ENCODE results near the gene CATSPERB. TPM values are rescaled to one million over a fixed set of nuclear protein-coding genes. Genes with fewer than 3 reads are reported as not detected.
"Not testable (repeated sequence)": the region's sequence is repeated elsewhere in the genome, so short reads cannot be mapped to it uniquely, and the experiment has no call there.

Gene CATSPERB
- total RNA-seq, 1 experiment from 2014 or later, result 2.1 TPM

- no peaks in the 10 kb centered on the region for H3K4me1 ChIP-seq
- no peaks in the 10 kb centered on the region for H3K36me3 ChIP-seq (ENCODE audit: control insufficient read depth, insufficient read depth, low read length)
- peaks cover 6% of the 10 kb centered on the region; the same call in 1 of the 2 replicates for H3K9me3 ChIP-seq
- Mint-ChIP-seq H3K9me3 (ENCODE audit: unreplicated experiment) (no peaks in the 10 kb centered on the region), H3K4me3 (ENCODE audit: unreplicated experiment) (no peak overlapping the region), H3K27me3 (ENCODE audit: insufficient read depth, unreplicated experiment) (no peaks in the 10 kb centered on the region), H3K36me3 (ENCODE audit: insufficient read depth, unreplicated experiment) (no peaks in the 10 kb centered on the region), H3K4me1 (ENCODE audit: low read depth, unreplicated experiment) (no peaks in the 10 kb centered on the region), H3K27ac (ENCODE audit: unreplicated experiment) (no peak overlapping the region)
- intact Hi-C loops (cut with micrococcal nuclease; ENCODE audit: unreplicated experiment), result no loop called here
- ChIA-PET POLR2A (no interaction called here), CTCF (no interaction called here)
- H3K27me3 ChIP-seq (replicated peaks; ENCODE audit: control insufficient read depth, insufficient read depth, low read length), result no peaks in the 10 kb centered on the region
- TF ChIP-seq CTCF (IDR thresholded peaks at IDR 0.05; ENCODE audit: insufficient read depth in 1 of 2, low read depth in 1 of 2, low read length in 1 of 2, severe bottlenecking in 1 of 2, unreplicated experiment in 1 of 2), result no peak
- BruUV-seq (replicated peaks), result no TSS peak
- no peak overlapping the region for H3K4me3 ChIP-seq (ENCODE audit: low read depth, low read length)
- no peak for DNase-seq
Measured at GRCh38 chr14:91681893-91682563, 49.9 kb downstream of the CATSPERB start.

GRCh38 chr14:91681118-91681517 is 50.8 kb downstream of the CATSPERB start:
- Mint-ChIP-seq H3K27me3 (ENCODE audit: insufficient read depth, unreplicated experiment) (no peaks in the 10 kb centered on the region), H3K4me3 (ENCODE audit: unreplicated experiment) (no peak overlapping the region), H3K27ac (ENCODE audit: unreplicated experiment) (no peak overlapping the region), H3K9me3 (ENCODE audit: unreplicated experiment) (no peaks in the 10 kb centered on the region), H3K4me1 (ENCODE audit: low read depth, unreplicated experiment) (no peaks in the 10 kb centered on the region), H3K36me3 (ENCODE audit: insufficient read depth, unreplicated experiment) (no peaks in the 10 kb centered on the region)
- Histone ChIP-seq H3K9me3 (peaks cover 6% of the 10 kb centered on the region; the same call in 1 of the 2 replicates), H3K27me3 (replicated peaks; ENCODE audit: control insufficient read depth, insufficient read depth, low read length) (no peaks in the 10 kb centered on the region), H3K4me1 (no peaks in the 10 kb centered on the region), H3K36me3 (ENCODE audit: control insufficient read depth, insufficient read depth, low read length) (no peaks in the 10 kb centered on the region), H3K4me3 (ENCODE audit: low read depth, low read length) (no peak overlapping the region)
- BruUV-seq (replicated peaks), result no TSS peak
- CTCF ChIA-PET, result no interaction called here
- POLR2A ChIA-PET, result no interaction called here
- TF ChIP-seq CTCF (IDR thresholded peaks at IDR 0.05; ENCODE audit: insufficient read depth in 1 of 2, low read depth in 1 of 2, low read length in 1 of 2, severe bottlenecking in 1 of 2, unreplicated experiment in 1 of 2), result no peak
- no peak for DNase-seq
- intact Hi-C loops (cut with micrococcal nuclease; ENCODE audit: unreplicated experiment), result no loop called here

- BruUV-seq (replicated peaks), result no TSS peak
- H3K27me3 ChIP-seq (replicated peaks; ENCODE audit: control insufficient read depth, insufficient read depth, low read length), result no peaks in the 10 kb centered on the region
- H3K4me1 ChIP-seq, result no peaks in the 10 kb centered on the region
- ChIA-PET POLR2A (no interaction called here), CTCF (no interaction called here)
- peaks cover 6% of the 10 kb centered on the region; the same call in 1 of the 2 replicates for H3K9me3 ChIP-seq
- no peak for DNase-seq
- H3K9me3 Mint-ChIP-seq (ENCODE audit: unreplicated experiment), result no peaks in the 10 kb centered on the region
- no peak overlapping the region for H3K4me3 Mint-ChIP-seq (ENCODE audit: unreplicated experiment)
- no peaks in the 10 kb centered on the region for H3K36me3 Mint-ChIP-seq (ENCODE audit: insufficient read depth, unreplicated experiment)
- no peak overlapping the region for H3K4me3 ChIP-seq (ENCODE audit: low read depth, low read length)
- intact Hi-C loops (cut with micrococcal nuclease; ENCODE audit: unreplicated experiment), result no loop called here
- H3K27me3 Mint-ChIP-seq (ENCODE audit: insufficient read depth, unreplicated experiment), result no peaks in the 10 kb centered on the region
- no peaks in the 10 kb centered on the region for H3K4me1 Mint-ChIP-seq (ENCODE audit: low read depth, unreplicated experiment)
- no peaks in the 10 kb centered on the region for H3K36me3 ChIP-seq (ENCODE audit: control insufficient read depth, insufficient read depth, low read length)
- TF ChIP-seq CTCF (IDR thresholded peaks at IDR 0.05; ENCODE audit: insufficient read depth in 1 of 2, low read depth in 1 of 2, low read length in 1 of 2, severe bottlenecking in 1 of 2, unreplicated experiment in 1 of 2), result no peak
- no peak overlapping the region for H3K27ac Mint-ChIP-seq (ENCODE audit: unreplicated experiment)
Measured at GRCh38 chr14:91679273-91679672, 52.6 kb downstream of the CATSPERB start.

- CTCF ChIA-PET; H3K4me3 Mint-ChIP-seq (ENCODE audit: unreplicated experiment); H3K4me1 Mint-ChIP-seq (ENCODE audit: low read depth, unreplicated experiment); H3K9me3 Mint-ChIP-seq (ENCODE audit: unreplicated experiment); H3K27me3 ChIP-seq (replicated peaks; ENCODE audit: control insufficient read depth, insufficient read depth, low read length); H3K36me3 Mint-ChIP-seq (ENCODE audit: insufficient read depth, unreplicated experiment); POLR2A ChIA-PET; H3K27ac Mint-ChIP-seq (ENCODE audit: unreplicated experiment); BruUV-seq (replicated peaks); H3K4me1 ChIP-seq; H3K4me3 ChIP-seq (ENCODE audit: low read depth, low read length); DNase-seq; H3K9me3 ChIP-seq; H3K36me3 ChIP-seq (ENCODE audit: control insufficient read depth, insufficient read depth, low read length); H3K27me3 Mint-ChIP-seq (ENCODE audit: insufficient read depth, unreplicated experiment); intact Hi-C loops (cut with micrococcal nuclease; ENCODE audit: unreplicated experiment): not testable (repeated sequence)
Measured at GRCh38 chr14:91677687-91678086, 54.2 kb downstream of the CATSPERB start.

All from Caco-2 (cell line).